ENCODE results near the gene BMPR1A.

The BMPR1A gene

DNA sequence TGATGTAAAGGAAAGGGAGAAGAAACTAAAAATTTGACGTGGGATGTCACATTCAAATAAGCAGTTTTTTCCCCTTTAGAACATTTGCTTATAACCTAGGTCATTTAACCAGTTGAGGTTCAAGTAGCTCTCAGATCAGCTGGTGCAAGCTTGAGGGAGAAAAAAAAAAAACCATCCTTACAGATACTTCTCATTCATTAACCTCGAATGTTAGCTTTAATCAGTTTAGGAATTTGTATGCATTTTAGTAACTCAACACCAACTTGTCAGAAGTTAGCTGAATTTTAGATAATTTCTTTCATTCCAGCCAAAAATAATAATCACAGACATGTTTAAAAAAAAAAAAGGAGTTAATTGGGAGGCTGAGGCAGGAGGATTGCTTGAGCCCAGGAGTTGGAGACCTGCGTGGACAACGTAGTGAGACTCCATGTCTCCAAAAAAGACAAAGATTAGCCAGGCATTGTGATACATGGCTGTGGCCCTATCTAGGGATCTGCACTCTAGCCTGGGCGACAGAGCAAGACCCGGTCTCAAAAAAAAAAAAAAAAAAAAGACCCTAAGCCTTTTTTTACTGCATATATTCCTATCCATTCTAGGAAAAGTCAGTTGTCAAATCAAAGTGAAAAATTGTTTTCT is 46.2 kb downstream of the BMPR1A start:
- DNase-seq (ENCODE audit: low read depth in 2 of 2), result no peak

GRCh38 chr10:86803156-86803555 is 46.7 kb downstream of the BMPR1A start:
- no peak for DNase-seq (ENCODE audit: low read depth in 2 of 2)

DNA sequence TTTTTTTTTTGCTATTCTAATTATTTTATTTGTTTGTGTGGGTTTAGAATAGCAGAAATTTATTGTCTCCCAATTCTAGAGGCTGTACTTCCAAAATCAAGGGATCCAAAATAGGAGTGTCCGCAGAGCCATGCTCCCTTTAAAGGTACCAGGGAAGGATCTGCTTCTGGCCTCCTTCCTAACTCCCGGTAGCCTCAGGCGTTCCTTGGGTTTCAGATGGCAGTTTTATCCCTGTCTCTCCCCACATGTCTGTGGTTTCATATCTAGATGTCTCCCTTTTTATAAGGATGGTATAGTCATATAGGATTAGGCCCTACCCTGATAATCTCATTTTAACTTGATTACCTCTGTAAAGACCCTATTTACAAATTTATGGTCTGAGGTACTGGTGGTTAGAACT is 48.4 kb downstream of the BMPR1A start:
- no peak for DNase-seq (ENCODE audit: low read depth in 2 of 2)

- DNase-seq (ENCODE audit: low read depth in 2 of 2), result no peak
Observed at GRCh38 chr10:86813101-86813500, 56.7 kb downstream of the BMPR1A start.

DNA sequence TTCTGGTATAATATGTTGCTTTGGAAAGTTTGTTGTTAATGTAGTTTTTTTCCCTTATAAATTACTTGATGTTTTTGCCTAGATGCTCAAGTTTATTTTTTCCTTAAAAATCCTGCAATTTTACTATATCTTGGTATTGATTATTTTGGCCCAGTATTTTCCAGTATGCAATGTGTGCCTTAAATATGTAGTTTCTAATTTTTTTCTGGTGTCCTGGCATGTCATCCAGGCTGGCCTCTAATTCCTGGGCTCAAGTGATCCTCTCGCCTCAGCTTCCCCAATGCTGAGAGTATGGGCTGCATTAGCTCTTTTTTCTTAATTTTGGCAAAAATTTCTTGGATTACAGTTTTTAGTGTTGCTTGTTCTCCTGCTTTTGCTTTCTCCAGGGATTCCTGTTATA is 57.6 kb downstream of the BMPR1A start:
- DNase-seq (ENCODE audit: low read depth in 2 of 2), result no peak

GRCh38 chr10:86815035-86815617 is 58.7 kb downstream of the BMPR1A start:
- DNase-seq (ENCODE audit: low read depth in 2 of 2), result no peak

GRCh38 chr10:86815640-86816039 is 59.2 kb downstream of the BMPR1A start:
- no peak for DNase-seq (ENCODE audit: low read depth in 2 of 2)

DNA sequence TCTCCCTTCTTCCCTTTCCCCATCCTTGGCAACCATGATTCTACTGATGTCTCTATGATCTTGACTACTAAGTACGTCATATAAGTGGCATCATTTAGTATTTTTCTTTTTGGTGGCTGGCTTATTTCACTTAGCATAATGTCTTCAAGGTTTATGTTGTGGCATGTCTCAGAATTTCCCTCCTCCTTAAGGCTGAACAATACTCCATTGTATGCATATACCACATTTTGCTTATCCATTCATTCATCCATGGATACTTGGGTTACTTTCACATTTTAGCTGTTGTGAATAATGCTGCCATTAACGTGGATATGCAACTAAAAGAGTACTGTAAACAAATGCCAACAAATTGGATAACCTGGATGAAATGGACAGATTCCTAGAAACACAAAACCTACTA is 60.8 kb downstream of the BMPR1A start:
- DNase-seq (ENCODE audit: low read depth in 2 of 2), result no peak

DNA sequence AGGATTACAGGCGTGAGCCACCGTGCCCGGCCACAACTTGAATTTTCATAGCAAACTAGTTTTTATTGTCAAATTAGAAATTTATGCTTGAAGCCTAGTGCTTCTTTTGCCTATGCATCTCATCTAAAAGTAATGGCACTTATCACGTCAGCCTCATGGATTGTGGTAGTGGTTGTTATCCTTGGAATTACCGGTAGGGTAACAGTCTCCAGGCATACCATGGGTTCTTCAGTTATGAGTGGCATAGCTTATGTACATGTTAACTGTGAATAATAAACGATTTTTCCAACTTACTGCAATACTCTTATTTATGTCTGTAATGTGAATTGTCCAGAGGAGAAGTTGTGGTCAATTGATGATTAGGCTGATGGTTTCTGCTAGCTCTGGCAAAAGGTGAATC is 63.1 kb downstream of the BMPR1A start:
- DNase-seq (ENCODE audit: low read depth in 2 of 2), result no peak

DNA sequence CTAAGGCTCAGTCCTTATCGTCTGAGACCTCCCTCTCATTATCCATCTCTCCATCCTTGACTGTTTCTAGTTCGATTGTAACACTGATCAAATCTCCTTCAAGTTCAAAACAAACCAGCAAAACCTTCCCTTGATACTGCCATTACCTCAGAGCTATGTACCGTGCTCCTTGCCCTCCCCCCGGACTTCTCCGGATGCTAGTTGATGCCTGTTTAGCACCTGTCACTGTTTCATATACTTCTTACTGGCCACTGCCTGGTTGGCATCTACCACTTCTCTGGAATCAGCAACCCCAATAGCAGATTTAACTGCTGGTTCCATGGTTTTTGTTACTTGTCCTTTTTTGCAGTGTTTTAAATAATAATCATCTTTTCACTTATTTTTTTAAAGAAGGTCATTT is 64.1 kb downstream of the BMPR1A start:
- DNase-seq (ENCODE audit: low read depth in 2 of 2), result no peak

- no peak for DNase-seq (ENCODE audit: low read depth in 2 of 2)
Observed at GRCh38 chr10:86821388-86821999, 65.1 kb downstream of the BMPR1A start.

DNA sequence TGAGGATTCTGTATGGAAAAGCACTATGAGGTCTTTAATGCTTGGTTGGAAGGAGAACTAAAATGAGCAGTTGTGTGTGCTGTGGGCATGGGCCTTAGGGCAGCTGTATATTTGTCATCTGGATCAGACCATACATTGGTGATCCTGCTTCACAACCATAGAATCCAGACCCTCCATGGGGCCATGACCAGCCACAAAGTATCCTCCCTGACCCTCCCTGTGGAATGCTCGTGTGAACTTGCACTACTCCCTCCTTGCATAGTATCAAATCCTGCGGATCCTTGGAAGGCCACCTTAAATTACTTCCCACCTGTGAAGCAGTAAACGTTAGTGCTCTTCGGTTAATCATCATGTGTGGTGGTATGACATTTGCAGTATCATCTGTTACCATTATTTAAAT is 67.1 kb downstream of the BMPR1A start:
- no peak for DNase-seq (ENCODE audit: low read depth in 2 of 2)

GRCh38 chr10:86824151-86824550 is 67.7 kb downstream of the BMPR1A start:
- DNase-seq (ENCODE audit: low read depth in 2 of 2), result no peak

DNA sequence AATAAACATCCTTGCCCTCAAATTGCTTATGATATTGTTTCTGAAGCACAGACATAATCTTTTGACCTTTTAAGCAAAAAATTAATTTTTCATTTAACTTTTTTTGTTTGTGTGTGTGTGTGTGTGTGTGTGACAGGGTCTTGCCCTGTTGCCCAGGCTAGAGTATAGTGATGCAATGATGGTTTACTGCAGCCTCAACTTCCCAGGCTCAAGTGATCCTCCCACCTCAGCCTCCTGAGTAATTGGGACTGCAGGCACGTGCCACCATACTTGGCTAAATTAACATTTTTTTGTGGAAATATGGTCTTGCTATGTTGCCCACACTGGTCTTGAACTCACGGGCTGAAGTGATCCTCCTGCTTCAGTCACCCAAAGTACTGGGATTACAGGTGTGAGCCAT is 68.9 kb downstream of the BMPR1A start:
- no peak for DNase-seq (ENCODE audit: low read depth in 2 of 2)

DNA sequence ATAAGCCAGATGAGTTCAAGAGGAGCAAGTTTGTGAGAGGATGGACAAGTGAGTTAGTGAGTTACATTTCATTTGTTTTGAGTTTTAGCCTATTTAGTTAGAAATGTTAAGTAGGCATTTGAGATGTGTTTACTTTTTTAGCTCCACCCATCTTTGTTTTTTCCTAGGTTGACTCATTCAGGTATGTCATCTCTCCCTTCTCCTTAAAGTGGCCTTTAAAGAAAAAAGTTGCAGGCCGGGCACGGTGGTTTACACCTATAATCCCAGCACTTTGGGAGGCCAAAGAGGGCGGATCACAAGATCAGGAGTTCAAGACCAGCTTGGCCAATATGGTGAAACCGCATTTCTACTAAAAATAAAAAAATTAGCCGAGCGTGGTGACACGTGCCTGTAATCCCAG is 71.2 kb downstream of the BMPR1A start:
- no peak for DNase-seq (ENCODE audit: low read depth in 2 of 2)

DNA sequence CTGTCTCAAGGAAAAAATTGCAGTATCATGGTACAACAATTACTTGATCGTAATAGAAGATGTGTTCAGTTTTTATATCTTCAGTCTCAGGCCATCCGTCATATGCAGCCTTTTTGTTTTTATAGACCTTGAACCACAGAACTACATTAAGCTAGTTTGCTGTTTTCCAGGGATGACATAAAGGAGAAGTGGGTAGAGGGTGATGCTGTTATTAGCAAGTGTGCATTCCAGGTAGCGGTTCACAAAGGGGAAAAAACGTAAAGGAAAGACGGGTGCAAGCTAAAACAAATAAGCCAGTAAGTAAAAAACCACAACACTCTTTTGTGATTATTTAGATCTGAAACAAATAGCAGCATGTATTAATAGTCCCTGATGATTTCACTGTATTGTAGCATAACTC is 71.7 kb downstream of the BMPR1A start:
- DNase-seq (ENCODE audit: low read depth in 2 of 2), result no peak

- no peak for DNase-seq (ENCODE audit: low read depth in 2 of 2)
Observed at GRCh38 chr10:86829472-86829871, 73.1 kb downstream of the BMPR1A start.

DNA sequence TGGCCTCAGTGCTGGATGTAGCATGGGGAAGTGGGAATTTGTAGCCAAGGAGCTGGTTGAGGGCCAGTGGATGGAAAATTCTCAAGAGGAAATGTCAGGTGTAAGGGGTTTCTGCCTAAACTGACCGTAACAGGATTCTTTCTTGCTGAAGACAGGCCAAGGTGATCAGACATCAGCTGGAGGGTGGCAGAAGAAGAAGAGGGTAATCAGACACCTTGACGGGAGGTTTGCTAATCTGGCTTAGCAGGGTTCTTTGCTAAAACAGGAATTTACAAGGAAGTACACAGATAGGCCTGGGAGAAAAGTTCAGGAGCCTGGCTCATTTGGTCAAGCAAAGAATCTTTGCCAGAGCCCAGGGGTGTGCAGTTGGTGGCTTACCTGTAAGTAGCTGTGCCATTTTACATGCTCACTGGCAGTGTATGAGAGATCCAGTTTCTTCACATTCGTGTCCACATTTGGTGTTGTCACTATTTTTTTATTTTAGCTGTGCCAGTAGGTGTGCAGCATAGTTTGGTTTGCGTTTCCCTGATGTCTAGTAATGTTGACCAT is 73.7 kb downstream of the BMPR1A start:
- no peak for DNase-seq (ENCODE audit: low read depth in 2 of 2)

- no peak for DNase-seq (ENCODE audit: low read depth in 2 of 2)
Observed at GRCh38 chr10:86833969-86834368, 77.5 kb downstream of the BMPR1A start.

- DNase-seq (ENCODE audit: low read depth in 2 of 2), result no peak
Observed at GRCh38 chr10:86836044-86836443, 79.6 kb downstream of the BMPR1A start.

DNA sequence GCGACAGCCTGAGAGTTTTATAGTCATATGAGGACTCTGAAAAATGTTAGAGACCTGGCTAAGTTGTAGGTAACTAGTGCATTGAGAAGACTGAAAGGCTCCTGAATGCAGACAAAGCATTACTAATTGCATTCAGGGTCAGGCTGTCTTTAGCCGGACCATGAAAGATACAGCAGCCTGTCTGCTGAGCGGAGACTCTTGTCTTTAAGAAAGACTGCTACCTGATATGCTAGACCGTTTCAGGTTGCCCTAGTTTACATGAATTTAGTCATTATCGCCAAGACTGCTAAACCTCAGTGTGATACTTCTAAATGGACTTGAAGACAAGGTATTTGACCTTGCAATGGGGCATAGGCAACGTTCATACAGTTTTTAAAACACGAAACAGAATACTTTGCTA is 81.2 kb downstream of the BMPR1A start:
- DNase-seq (ENCODE audit: low read depth in 2 of 2), result no peak

DNA sequence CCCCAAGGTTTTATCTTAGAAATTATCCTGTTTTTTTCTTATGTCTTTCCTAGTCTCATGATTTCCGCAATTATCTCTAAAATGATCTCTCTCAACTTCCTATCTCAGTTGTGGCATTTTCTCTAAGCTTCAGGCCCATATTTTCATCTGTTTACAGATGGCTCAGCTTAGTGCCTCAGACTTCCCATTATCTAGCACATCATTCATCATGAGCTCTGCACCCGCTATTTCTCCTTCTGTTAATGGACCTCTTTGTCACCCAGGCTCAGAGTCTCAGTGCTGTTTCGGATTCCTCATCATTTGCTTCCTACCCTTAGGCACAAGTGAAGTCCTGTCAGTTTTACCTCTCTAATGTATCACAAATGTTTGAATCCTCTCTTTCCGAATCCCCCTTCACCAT is 84.1 kb downstream of the BMPR1A start:
- DNase-seq (ENCODE audit: low read depth in 2 of 2), result no peak

DNA sequence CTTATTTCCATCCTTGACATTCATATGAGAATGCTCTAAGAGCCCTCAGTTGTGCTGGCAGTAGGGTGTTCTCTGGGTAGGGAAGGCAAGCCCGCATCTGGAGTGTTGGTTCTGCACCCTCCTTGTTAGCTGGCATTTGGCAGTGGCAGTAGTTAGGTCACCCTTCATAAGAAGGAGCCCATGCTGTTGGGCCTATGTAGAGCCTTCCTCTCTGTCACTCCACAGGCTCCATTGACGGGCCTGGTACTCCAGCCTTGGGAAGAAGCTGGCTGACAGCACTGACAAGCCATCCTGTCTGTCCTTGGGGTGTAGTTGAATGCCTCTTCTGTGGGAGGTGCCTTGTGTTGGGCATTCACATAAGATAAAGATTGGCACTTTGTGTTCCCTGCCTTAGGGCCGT is 89.7 kb downstream of the BMPR1A start:
- no peak for DNase-seq (ENCODE audit: low read depth in 2 of 2)

Measured in stimulated activated CD8-positive, alpha-beta memory T cell treated with anti-CD3 and anti-CD28 coated beads, Interleukin-7, amount 100 ng/mL, for 1 hour (primary cell).